Measurements from ENCODE around the gene AGTRAP. TPM values are rescaled to one million over a fixed set of nuclear protein-coding genes. Genes with fewer than 3 reads are reported as not detected.

Gene AGTRAP
- total and polyA plus RNA-seq, 9 of the 15 experiments (the other 6 are each of a cell fraction or from before 2014, with no cell fraction given) = 26.8 to 105 (median 57.5) TPM

- Histone ChIP-seq H3K9ac (ENCODE audit: insufficient read depth in 1 of 2, low read depth in 2 of 2, low read length in 2 of 2) (no peak overlapping the region), H3K4me3 (no peak overlapping the region), H3K36me3 (ENCODE audit: control insufficient read depth, insufficient read depth, low read length) (no peaks in the 10 kb centered on the region), H3K4me2 (ENCODE audit: insufficient read depth, low read length) (no peak overlapping the region), H3K79me2 (ENCODE audit: control insufficient read depth, insufficient read depth, low read length) (no peaks in the 10 kb centered on the region), H3K4me1 (replicated peaks in 1 of 2; ENCODE audit: control insufficient read depth in 2 of 2, insufficient read depth in 2 of 2, low read length in 2 of 2) (peaks cover 8 to 30% of the 10 kb centered on the region in 2 experiments; a peak in 3 of 5 replicates), H2AFZ (ENCODE audit: low read depth, low read length) (no peak overlapping the region), H3K9me1 (ENCODE audit: control insufficient read depth, insufficient read depth, low read length) (no peaks in the 10 kb centered on the region), H3K9me3 (replicated peaks; ENCODE audit: control insufficient read depth, insufficient read depth, low read depth, low read length) (peaks cover 3% of the 10 kb centered on the region; the same call in 1 of the 2 replicates), H3K27ac (ENCODE audit: extremely low read depth, low read depth, low read length) (no peak overlapping the region), H3K27me3 (ENCODE audit: control insufficient read depth in 2 of 2, insufficient read depth in 2 of 2, low read length in 2 of 2) (no peaks in the 10 kb centered on the region), H4K20me1 (replicated peaks; ENCODE audit: control insufficient read depth, insufficient read depth, low read length) (no peaks in the 10 kb centered on the region)
- 50% methylated on average over 4 of the region's 4 CpGs for WGBS (ENCODE audit: insufficient coverage, low coverage, missing lambda C conversion rate)
- BruUV-seq (replicated peaks) = no TSS peak
- POLR2A ChIA-PET = interaction anchor here (0.6 kb wide), 1 partner anchor 223 kb away, joined by 3 read pairs; no protein-coding TSS in a partner anchor
- CTCF ChIA-PET (ENCODE audit: low intra/inter-chr PET ratio) = no interaction called here
- no peak for TF ChIP-seq CAMTA2 (CRISPR knock-in tag; conservative IDR thresholded peaks at IDR 0.05)
- TF ChIP-seq ZNF121 (CRISPR knock-in tag; conservative IDR thresholded peaks at IDR 0.05) = peak; percentile 82
- no peak for TF ChIP-seq ZNF507 (tag; conservative IDR thresholded peaks at IDR 0.05)
- TF ChIP-seq BCOR (IDR thresholded peaks at IDR 0.05) = 0 out of 2 replicates have a peak, but pooled peaks have one; percentile 20
- TF ChIP-seq POLR2H (tag; IDR thresholded peaks at IDR 0.05; ENCODE audit: low read depth) = no peak
- TF ChIP-seq ZBTB33 (CRISPR knock-in tag; IDR thresholded peaks at IDR 0.05) = no peak
- ATAC-seq (no peak), DNase-seq (ENCODE audit: extremely low read depth in 1 of 4, low spot score in 3 of 4) (no peak), FAIRE-seq (no peak)
- intact Hi-C loops (cut with micrococcal nuclease) = no loop called here
- in situ Hi-C loops (cut with MboI) = no loop called here
Measured at GRCh38 chr1:11759791-11760190, 23.9 kb downstream of the AGTRAP start.
